Neural cell (in vitro differentiated cells): ENCODE results near the gene ANGPTL2.

Experiments
- POLR2AphosphoS5 ChIP-seq: IDR thresholded peaks from 2 replicates; pipeline ENCODE4 v1.6.1; 2012
- SMC3 ChIP-seq: fragments of 450-650 bp; conservative IDR thresholded peaks from 2 replicates; pipeline ENCODE4 v1.6.1; 2014; ENCODE audit warnings: antibody characterized with exemption, mild to moderate bottlenecking, moderate library complexity; ENCODE audit not compliant: poor library complexity

DNA sequence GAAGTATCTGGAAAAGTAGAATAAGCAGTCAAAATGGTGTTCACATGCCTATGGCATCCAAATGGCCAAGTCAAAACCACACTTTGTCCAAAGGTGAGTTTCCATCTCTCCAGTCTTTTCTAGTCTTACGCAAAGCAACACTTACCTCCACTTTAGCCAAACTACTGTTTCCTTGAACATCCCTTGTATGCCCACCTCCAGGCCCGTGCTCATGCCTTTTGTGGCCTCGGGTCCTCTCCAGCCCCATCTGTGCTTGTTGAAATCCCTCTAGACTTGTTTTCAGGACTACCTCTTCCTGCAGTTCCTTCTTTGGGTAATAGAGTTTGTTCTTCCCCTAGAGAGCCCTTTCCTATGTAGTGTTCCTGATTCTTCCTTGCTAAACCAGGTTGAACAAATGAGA is 61.0 kb downstream of the ANGPTL2 start:
- TF ChIP-seq SMC3 (no peak), POLR2AphosphoS5 (no peak)
